IMR-90 (cell line): ENCODE results near the gene SERPINA3. TPM values are rescaled to one million over a fixed set of nuclear protein-coding genes. Genes with fewer than 3 reads are reported as not detected.

Source experiments
- ATAC-seq: fragments of 200-7000 bp; cut with Tn5 transposase; 2 replicates; pipeline ENCODE4 v1.9.1; 2020; ENCODE audit warnings: low read depth, mild to moderate bottlenecking, moderate library complexity
- BruUV-seq: library from RNA; stranded (reverse); fragments of 400-500 nt; replicated peaks from 2 replicates; lab custom pipeline; 2021; lab: Mats Ljungman, UMichigan
- CTCF ChIA-PET: fragments of 300-600 bp; formaldehyde crosslinking; extraction: SDS; loops from one replicate; lab custom pipeline; 2021; ENCODE audit warnings: antibody characterized with exemption; lab: Yijun Ruan, JAX
- POLR2A ChIA-PET: fragments of 300-600 bp; sonication (Branson Sonifier 250); formaldehyde crosslinking; loops from one replicate; lab custom pipeline; 2022; ENCODE audit warnings: antibody characterized with exemption; ENCODE audit not compliant: unreplicated experiment; lab: Charles Lee
- DNase-seq: peaks from one replicate; pipeline ENCODE4 v3.0.0; 2013
- H2AFZ ChIP-seq: replicated peaks from 2 replicates; pipeline ENCODE3; 2013; ENCODE audit warnings: low read length, mild to moderate bottlenecking; ENCODE audit not compliant: poor library complexity
- H2AK5ac ChIP-seq: 2 replicates; pipeline ENCODE4 v1.6.1; 2013; ENCODE audit warnings: low read depth, low read length, inconsistent platforms
- H2AK9ac ChIP-seq: replicated peaks from 2 replicates; pipeline ENCODE3; 2013; ENCODE audit warnings: mild to moderate bottlenecking, low read depth, low read length, moderate library complexity; ENCODE audit not compliant: poor library complexity
- H2BK120ac ChIP-seq: 2 replicates; pipeline ENCODE4 v1.6.1; 2013; ENCODE audit warnings: low read depth, low read length, inconsistent platforms
- H2BK15ac ChIP-seq: 3 replicates; pipeline ENCODE4 v1.6.1; 2013; ENCODE audit warnings: low read depth, low read length, inconsistent platforms
- H2BK20ac ChIP-seq: 2 replicates; pipeline ENCODE4 v1.6.1; 2013; ENCODE audit warnings: low read depth, mild to moderate bottlenecking, inconsistent platforms, low read length, moderate library complexity
- H2BK5ac ChIP-seq: 2 replicates; pipeline ENCODE4 v1.6.1; 2013; ENCODE audit warnings: mild to moderate bottlenecking, low read depth, low read length, inconsistent platforms; ENCODE audit not compliant: poor library complexity, severe bottlenecking
- H3K14ac ChIP-seq: replicated peaks from 2 replicates; pipeline ENCODE4 v1.6.1; 2013; ENCODE audit warnings: low read depth, low read length, inconsistent platforms
- H3K18ac ChIP-seq: 2 replicates; pipeline ENCODE4 v1.6.1; 2013; ENCODE audit warnings: low read depth, low read length, control low read depth
- H3K23ac ChIP-seq: 2 replicates; pipeline ENCODE4 v1.6.1; 2013; ENCODE audit warnings: low read depth, low read length, inconsistent platforms
- H3K27ac ChIP-seq: 2 replicates; pipeline ENCODE4 v1.5.1; 2013; ENCODE audit warnings: mild to moderate bottlenecking, control low read depth, low read length; ENCODE audit not compliant: insufficient read depth
- H3K27me3 ChIP-seq: 2 replicates; pipeline ENCODE4 v1.6.1; 2013; ENCODE audit warnings: low read length; ENCODE audit not compliant: control insufficient read depth, insufficient read depth
- H3K36me3 ChIP-seq: 2 replicates; pipeline ENCODE4 v1.6.1; 2013; ENCODE audit warnings: low read length, mixed read lengths; ENCODE audit not compliant: control insufficient read depth, insufficient read depth
- H3K4ac ChIP-seq: 2 replicates; pipeline ENCODE4 v1.6.1; 2013; ENCODE audit warnings: low read depth, low read length, inconsistent platforms
- H3K4me1 ChIP-seq: 2 replicates; pipeline ENCODE4 v1.6.1; 2013; ENCODE audit warnings: low read length, mixed read lengths; ENCODE audit not compliant: control insufficient read depth, insufficient read depth
- H3K4me2 ChIP-seq: 2 replicates; pipeline ENCODE4 v1.6.1; 2013; ENCODE audit warnings: low read depth, mild to moderate bottlenecking, control low read depth, low read length, moderate library complexity
- H3K4me3 ChIP-seq: 2 replicates; pipeline ENCODE4 v1.5.1; 2013; ENCODE audit warnings: low read depth, mild to moderate bottlenecking, control low read depth, low read length, moderate library complexity; ENCODE audit not compliant: insufficient read depth
- H3K56ac ChIP-seq: 2 replicates; pipeline ENCODE4 v1.6.1; 2013; ENCODE audit warnings: low read length, inconsistent platforms; ENCODE audit not compliant: insufficient read depth; ENCODE audit errors: extremely low read depth
- H3K79me1 ChIP-seq, 2 experiments: 2 replicates each; pipeline ENCODE4 v1.6.1; 2013; ENCODE audit warnings: low read length in 2 of 2, inconsistent platforms in 1 of 2, low read depth in 1 of 2
- H3K9ac ChIP-seq: 2 replicates; pipeline ENCODE4 v1.6.1; 2013; ENCODE audit warnings: low read depth, low read length, control low read depth
- H3K9me1 ChIP-seq: 2 replicates; pipeline ENCODE4 v1.6.1; 2013; ENCODE audit warnings: low read length, inconsistent platforms; ENCODE audit not compliant: insufficient read depth
- H3K9me3 ChIP-seq: 2 replicates; pipeline ENCODE4 v1.6.1; 2013; ENCODE audit warnings: low read length; ENCODE audit not compliant: control insufficient read depth, insufficient read depth
- H4K20me1 ChIP-seq: 2 replicates; pipeline ENCODE4 v1.6.1; 2013; ENCODE audit warnings: low read length, inconsistent platforms; ENCODE audit not compliant: insufficient read depth
- H4K5ac ChIP-seq: 2 replicates; pipeline ENCODE4 v1.6.1; 2013; ENCODE audit warnings: mild to moderate bottlenecking, low read depth, low read length, control low read depth
- H4K8ac ChIP-seq, 2 experiments: 2 replicates each; pipeline ENCODE4 v1.6.1; 2013; ENCODE audit warnings: low read depth in 2 of 2, low read length in 2 of 2, control low read depth in 1 of 2, inconsistent platforms in 1 of 2
- H4K91ac ChIP-seq: 2 replicates; pipeline ENCODE4 v1.6.1; 2013; ENCODE audit warnings: low read depth, low read length, inconsistent platforms; ENCODE audit not compliant: insufficient read depth
- BHLHE40 ChIP-seq: fragments of 150-350 bp; IDR thresholded peaks from 2 replicates; pipeline ENCODE4 v1.6.1; 2016; ENCODE audit warnings: mild to moderate bottlenecking, low read depth, low read length
- CEBPB ChIP-seq: IDR thresholded peaks from 2 replicates; pipeline ENCODE4 v1.6.1; 2012; ENCODE audit warnings: low read depth, low read length, improper control_type of control experiment
- CHD1 ChIP-seq: IDR thresholded peaks from 2 replicates; pipeline ENCODE4 v1.6.1; 2012; ENCODE audit warnings: low read depth, low read length, improper control_type of control experiment
- FOS ChIP-seq: fragments of 150-350 bp; IDR thresholded peaks from 2 replicates; pipeline ENCODE4 v1.6.1; 2016; ENCODE audit warnings: low read depth, low read length
- MAFK ChIP-seq: IDR thresholded peaks from 2 replicates; pipeline ENCODE4 v1.6.1; 2012; ENCODE audit warnings: low read depth, low read length, improper control_type of control experiment
- MAZ ChIP-seq: IDR thresholded peaks from 2 replicates; pipeline ENCODE4 v1.6.1; 2012; ENCODE audit warnings: low read depth, mild to moderate bottlenecking, low read length, improper control_type of control experiment, moderate library complexity, borderline replicate concordance
- MXI1 ChIP-seq: IDR thresholded peaks from 2 replicates; pipeline ENCODE4 v1.6.1; 2012; ENCODE audit warnings: low read depth, mild to moderate bottlenecking, low read length, moderate library complexity, borderline replicate concordance
- NFE2L2 ChIP-seq: fragments of 150-350 bp; IDR thresholded peaks from 2 replicates; pipeline ENCODE4 v1.6.1; 2016; ENCODE audit warnings: low read depth, mild to moderate bottlenecking, low read length
- POLR2A ChIP-seq: IDR thresholded peaks from 2 replicates; pipeline ENCODE4 v1.6.1; 2012; ENCODE audit warnings: mild to moderate bottlenecking, low read depth, low read length
- RAD21 ChIP-seq: IDR thresholded peaks from 2 replicates; pipeline ENCODE4 v1.6.1; 2012; ENCODE audit warnings: low read length, improper control_type of control experiment
- RCOR1 ChIP-seq: IDR thresholded peaks from 2 replicates; pipeline ENCODE4 v1.6.1; 2012; ENCODE audit warnings: mild to moderate bottlenecking, low read length, improper control_type of control experiment; ENCODE audit not compliant: insufficient replicate concordance
- RFX5 ChIP-seq: IDR thresholded peaks from 2 replicates; pipeline ENCODE4 v1.8.0; 2012; ENCODE audit warnings: low read depth, mild to moderate bottlenecking, low read length, moderate library complexity
- SMC3 ChIP-seq: fragments of 150-350 bp; IDR thresholded peaks from 2 replicates; pipeline ENCODE4 v1.6.1; 2016; ENCODE audit warnings: low read depth, mild to moderate bottlenecking, antibody characterized with exemption, low read length, moderate library complexity
- dilution Hi-C: fragments of 300-500 bp; cut with HindIII; formaldehyde crosslinking; loops from one replicate; pipeline ENCODE4 v1.14.3; 2018; ENCODE audit warnings: low sequenced_read_pairs; ENCODE audit not compliant: unreplicated experiment
- in situ Hi-C: fragments of 300-500 bp; cut with MboI; formaldehyde crosslinking; loops from 3 replicates; pipeline ENCODE4 v1.14.3; 2019; ENCODE audit warnings: low sequenced_read_pairs, inconsistent platforms, mixed read lengths
- intact Hi-C: fragments of 100-400 bp; cut with micrococcal nuclease; formaldehyde crosslinking; loops from 2 replicates; pipeline ENCODE4 v1.10.0; 2022
- polyA plus RNA-seq, 3 experiments: library from polyadenylated mRNA; depleted of rRNA; stranded (reverse); fragments of >200 nt; gene quantifications; 2 replicates each; pipeline ENCODE4 v1.2.3, GENCODE V29; 2012; ENCODE audit warnings: low replicate concordance in 1 of 3
- total RNA-seq: library from RNA; depleted of rRNA; stranded (reverse); fragments of >200 nt; gene quantifications from 2 replicates; pipeline ENCODE4 v1.2.3, GENCODE V29; 2012
- TF ChIP-seq, protein P1 (sequence below): conservative IDR thresholded peaks from 2 replicates; pipeline ENCODE4 v1.5.1; 2012; ENCODE audit warnings: mild to moderate bottlenecking, low read depth, low read length, improper control_type of control experiment
- TF ChIP-seq, protein P2 (sequence below): fragments of 150-350 bp; IDR thresholded peaks from 2 replicates; pipeline ENCODE4 v1.6.1; 2017; ENCODE audit warnings: mild to moderate bottlenecking, antibody characterized with exemption, low read length, low read depth
- TF ChIP-seq, protein P3 (sequence below): fragments of 150-350 bp; IDR thresholded peaks from 2 replicates; pipeline ENCODE4 v1.6.1; 2016; ENCODE audit warnings: low read depth, mild to moderate bottlenecking, low read length, moderate library complexity, borderline replicate concordance

Gene SERPINA3
- total and polyA plus RNA-seq, 2 of the 4 experiments (the other 2 are of a cell fraction): 0.36 to 0.48 TPM

DNA sequence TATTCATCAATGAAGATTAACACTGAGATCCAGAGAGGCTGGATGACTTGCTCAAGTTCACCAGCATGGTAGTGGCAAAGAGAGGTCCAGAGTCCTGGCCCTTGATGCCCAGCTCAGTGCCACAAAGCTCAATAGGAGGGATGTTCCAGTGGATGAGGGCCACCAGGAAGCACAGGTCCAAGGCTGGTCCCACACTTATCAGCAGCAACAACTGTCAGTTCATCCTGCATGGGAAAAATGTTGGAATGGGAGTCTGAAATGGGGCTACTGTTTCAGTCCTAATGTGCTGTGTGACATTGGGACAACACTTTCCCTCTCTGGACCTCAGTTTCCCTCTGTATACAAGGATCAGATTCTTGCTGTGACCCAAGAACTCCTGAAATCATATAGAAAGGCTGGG, 19.7 kb upstream of the SERPINA3 start:
- ChIA-PET CTCF (no interaction called here), POLR2A (no interaction called here)
- Histone ChIP-seq H4K20me1 (no peaks in the 10 kb centered on the region), H3K27ac (no peak overlapping the region), H2AFZ (no peak overlapping the region), H3K14ac (no peak overlapping the region), H4K91ac (no peak overlapping the region), H3K4ac (no peak overlapping the region), H3K4me3 (no peak overlapping the region), H4K8ac (no peak overlapping the region), H4K5ac (no peak overlapping the region), H2BK15ac (no peak overlapping the region), H2AK5ac (no peak overlapping the region), H3K79me1 (no peaks in the 10 kb centered on the region), H3K27me3 (peaks cover 5% of the 10 kb centered on the region), H3K4me2 (no peak overlapping the region), H3K9ac (no peak overlapping the region), H3K36me3 (no peaks in the 10 kb centered on the region), H3K9me1 (no peaks in the 10 kb centered on the region), H2BK20ac (no peak overlapping the region), H3K56ac (no peak overlapping the region), H2BK120ac (no peak overlapping the region), H3K4me1 (no peaks in the 10 kb centered on the region), H3K23ac (no peak overlapping the region), H2AK9ac (no peak overlapping the region), H3K18ac (no peak overlapping the region), H3K9me3 (no peaks in the 10 kb centered on the region), H2BK5ac (no peak overlapping the region)
- dilution Hi-C loops: no loop called here
- in situ Hi-C loops: no loop called here
- no peak for ATAC-seq
- no peak for DNase-seq
- BruUV-seq: no TSS peak
- intact Hi-C loops: no loop called here
- TF ChIP-seq POLR2A (no peak), FOS (no peak), SMC3 (no peak), RAD21 (no peak), NFE2L2 (no peak), CEBPB (no peak), MXI1 (no peak), RCOR1 (no peak), MAZ (no peak), MAFK (no peak), BHLHE40 (no peak), CHD1 (no peak), RFX5 (no peak)
- TF ChIP-seq, protein P1, sequence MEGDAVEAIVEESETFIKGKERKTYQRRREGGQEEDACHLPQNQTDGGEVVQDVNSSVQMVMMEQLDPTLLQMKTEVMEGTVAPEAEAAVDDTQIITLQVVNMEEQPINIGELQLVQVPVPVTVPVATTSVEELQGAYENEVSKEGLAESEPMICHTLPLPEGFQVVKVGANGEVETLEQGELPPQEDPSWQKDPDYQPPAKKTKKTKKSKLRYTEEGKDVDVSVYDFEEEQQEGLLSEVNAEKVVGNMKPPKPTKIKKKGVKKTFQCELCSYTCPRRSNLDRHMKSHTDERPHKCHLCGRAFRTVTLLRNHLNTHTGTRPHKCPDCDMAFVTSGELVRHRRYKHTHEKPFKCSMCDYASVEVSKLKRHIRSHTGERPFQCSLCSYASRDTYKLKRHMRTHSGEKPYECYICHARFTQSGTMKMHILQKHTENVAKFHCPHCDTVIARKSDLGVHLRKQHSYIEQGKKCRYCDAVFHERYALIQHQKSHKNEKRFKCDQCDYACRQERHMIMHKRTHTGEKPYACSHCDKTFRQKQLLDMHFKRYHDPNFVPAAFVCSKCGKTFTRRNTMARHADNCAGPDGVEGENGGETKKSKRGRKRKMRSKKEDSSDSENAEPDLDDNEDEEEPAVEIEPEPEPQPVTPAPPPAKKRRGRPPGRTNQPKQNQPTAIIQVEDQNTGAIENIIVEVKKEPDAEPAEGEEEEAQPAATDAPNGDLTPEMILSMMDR: no peak
- TF ChIP-seq, protein P2, sequence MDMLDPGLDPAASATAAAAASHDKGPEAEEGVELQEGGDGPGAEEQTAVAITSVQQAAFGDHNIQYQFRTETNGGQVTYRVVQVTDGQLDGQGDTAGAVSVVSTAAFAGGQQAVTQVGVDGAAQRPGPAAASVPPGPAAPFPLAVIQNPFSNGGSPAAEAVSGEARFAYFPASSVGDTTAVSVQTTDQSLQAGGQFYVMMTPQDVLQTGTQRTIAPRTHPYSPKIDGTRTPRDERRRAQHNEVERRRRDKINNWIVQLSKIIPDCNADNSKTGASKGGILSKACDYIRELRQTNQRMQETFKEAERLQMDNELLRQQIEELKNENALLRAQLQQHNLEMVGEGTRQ: no peak
- TF ChIP-seq, protein P3, sequence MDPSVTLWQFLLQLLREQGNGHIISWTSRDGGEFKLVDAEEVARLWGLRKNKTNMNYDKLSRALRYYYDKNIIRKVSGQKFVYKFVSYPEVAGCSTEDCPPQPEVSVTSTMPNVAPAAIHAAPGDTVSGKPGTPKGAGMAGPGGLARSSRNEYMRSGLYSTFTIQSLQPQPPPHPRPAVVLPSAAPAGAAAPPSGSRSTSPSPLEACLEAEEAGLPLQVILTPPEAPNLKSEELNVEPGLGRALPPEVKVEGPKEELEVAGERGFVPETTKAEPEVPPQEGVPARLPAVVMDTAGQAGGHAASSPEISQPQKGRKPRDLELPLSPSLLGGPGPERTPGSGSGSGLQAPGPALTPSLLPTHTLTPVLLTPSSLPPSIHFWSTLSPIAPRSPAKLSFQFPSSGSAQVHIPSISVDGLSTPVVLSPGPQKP: no peak
